H9 (cell line): ENCODE results near the gene ESPL1. TPM values are rescaled to one million over a fixed set of nuclear protein-coding genes. Genes with fewer than 3 reads are reported as not detected.

Experiments
- DNase-seq: peaks from one replicate; pipeline ENCODE4 v3.0.0-alpha.2; 2017
- H2AFZ ChIP-seq: one replicate; pipeline ENCODE4 v1.6.1; 2013; ENCODE audit warnings: mild to moderate bottlenecking, low read length, control low read depth, moderate library complexity
- H2AK5ac ChIP-seq: 2 replicates; pipeline ENCODE4 v1.6.1; 2013; ENCODE audit warnings: low read length, control low read depth, mixed read lengths; ENCODE audit not compliant: insufficient read length
- H2BK120ac ChIP-seq: one replicate; pipeline ENCODE4 v1.6.1; 2013; ENCODE audit warnings: low read depth, mild to moderate bottlenecking, low read length, control low read depth, inconsistent platforms; ENCODE audit not compliant: poor library complexity, severe bottlenecking
- H2BK12ac ChIP-seq: 2 replicates; pipeline ENCODE4 v1.6.1; 2013; ENCODE audit warnings: low read length, control low read depth, mixed read lengths, low read depth; ENCODE audit not compliant: insufficient read length
- H2BK15ac ChIP-seq: 2 replicates; pipeline ENCODE4 v1.6.1; 2013; ENCODE audit warnings: low read depth, low read length, control low read depth
- H2BK20ac ChIP-seq: one replicate; pipeline ENCODE4 v1.6.1; 2013; ENCODE audit warnings: low read depth, mild to moderate bottlenecking, low read length, control low read depth, inconsistent platforms; ENCODE audit not compliant: poor library complexity, severe bottlenecking
- H2BK5ac ChIP-seq: 2 replicates; pipeline ENCODE4 v1.6.1; 2013; ENCODE audit warnings: low read length, control low read depth, mixed read lengths; ENCODE audit not compliant: insufficient read length
- H3K14ac ChIP-seq: 2 replicates; pipeline ENCODE4 v1.6.1; 2013; ENCODE audit warnings: low read length, control low read depth; ENCODE audit not compliant: insufficient read depth
- H3K18ac ChIP-seq: 2 replicates; pipeline ENCODE4 v1.6.1; 2013; ENCODE audit warnings: low read depth, mild to moderate bottlenecking, mixed read lengths, low read length, control low read depth; ENCODE audit not compliant: insufficient read length
- H3K23ac ChIP-seq: 2 replicates; pipeline ENCODE4 v1.6.1; 2013; ENCODE audit warnings: low read length, control low read depth, mixed read lengths, low read depth; ENCODE audit not compliant: insufficient read length
- H3K23me2 ChIP-seq: 2 replicates; pipeline ENCODE4 v1.6.1; 2013; ENCODE audit warnings: low read depth, mild to moderate bottlenecking, mixed read lengths, low read length, control low read depth; ENCODE audit not compliant: insufficient read length, poor library complexity, severe bottlenecking
- H3K27ac ChIP-seq: 2 replicates; pipeline ENCODE4 v1.5.1; 2013; ENCODE audit warnings: low read length, control low read depth, mixed read lengths, low read depth; ENCODE audit not compliant: insufficient read length
- H3K27me3 ChIP-seq: 2 replicates; pipeline ENCODE4 v1.6.1; 2013; ENCODE audit warnings: low read length, control low read depth, inconsistent platforms; ENCODE audit not compliant: insufficient read depth
- H3K4ac ChIP-seq: 2 replicates; pipeline ENCODE4 v1.6.1; 2013; ENCODE audit warnings: low read depth, mild to moderate bottlenecking, control low read depth, inconsistent platforms, low read length, moderate library complexity
- H3K4me1 ChIP-seq: 2 replicates; pipeline ENCODE4 v1.6.1; 2013; ENCODE audit warnings: low read length, control low read depth, inconsistent platforms; ENCODE audit not compliant: insufficient read depth
- H3K4me2 ChIP-seq: 2 replicates; pipeline ENCODE4 v1.6.1; 2013; ENCODE audit warnings: low read length, control low read depth, mixed read lengths; ENCODE audit not compliant: insufficient read length, insufficient read depth
- H3K56ac ChIP-seq: 2 replicates; pipeline ENCODE4 v1.6.1; 2013; ENCODE audit warnings: low read depth, mild to moderate bottlenecking, mixed read lengths, low read length, control low read depth; ENCODE audit not compliant: insufficient read length
- H3K79me1 ChIP-seq: 2 replicates; pipeline ENCODE4 v1.6.1; 2013; ENCODE audit warnings: low read depth, mild to moderate bottlenecking, moderate library complexity, low read length, control low read depth, inconsistent platforms; ENCODE audit not compliant: insufficient read depth, poor library complexity, severe bottlenecking
- H3K79me2 ChIP-seq: 2 replicates; pipeline ENCODE4 v1.6.1; 2013; ENCODE audit warnings: low read length, control low read depth, inconsistent platforms; ENCODE audit not compliant: insufficient read depth
- H3K9ac ChIP-seq: 2 replicates; pipeline ENCODE4 v1.6.1; 2013; ENCODE audit warnings: low read length, control low read depth, mixed read lengths; ENCODE audit not compliant: insufficient read length; ENCODE audit errors: extremely low read depth
- H3K9me3 ChIP-seq: one replicate; pipeline ENCODE4 v1.6.1; 2013; ENCODE audit warnings: low read depth, low read length, inconsistent platforms; ENCODE audit not compliant: control insufficient read depth
- H3T11ph ChIP-seq: one replicate; pipeline ENCODE4 v1.6.1; 2013; ENCODE audit warnings: mild to moderate bottlenecking, low read length, control low read depth, inconsistent platforms
- H4K20me1 ChIP-seq: one replicate; pipeline ENCODE4 v1.6.1; 2013; ENCODE audit not compliant: control insufficient read depth, insufficient read length, insufficient read depth
- H4K5ac ChIP-seq: 2 replicates; pipeline ENCODE4 v1.6.1; 2013; ENCODE audit warnings: low read depth, mild to moderate bottlenecking, mixed read lengths, low read length, control low read depth; ENCODE audit not compliant: insufficient read length
- H4K8ac ChIP-seq: replicated peaks from 2 replicates; pipeline ENCODE4 v1.6.1; 2013; ENCODE audit warnings: low read length, control low read depth, mixed read lengths, low read depth; ENCODE audit not compliant: insufficient read length
- H4K91ac ChIP-seq: 2 replicates; pipeline ENCODE4 v1.6.1; 2013; ENCODE audit warnings: low read depth, mild to moderate bottlenecking, moderate library complexity, mixed read lengths, low read length, control low read depth; ENCODE audit not compliant: insufficient read length
- H3K27ac Mint-ChIP-seq, 3 experiments: 2 replicates in 2 of 3; 3 replicates in 1 of 3; pipeline ENCODE4 v1.8.0; 2020 to 2021; ENCODE audit warnings: mixed read lengths in 3 of 3, mild to moderate bottlenecking in 1 of 3, moderate library complexity in 1 of 3
- H3K27me3 Mint-ChIP-seq: 2 replicates; pipeline ENCODE4 v1.8.0; 2021; ENCODE audit warnings: low read depth, mild to moderate bottlenecking, moderate library complexity, mixed read lengths
- H3K36me3 Mint-ChIP-seq, 3 experiments: 2 replicates in 2 of 3; 3 replicates in 1 of 3; pipeline ENCODE4 v1.8.0; 2020 to 2021; ENCODE audit warnings: low read depth in 3 of 3, mixed read lengths in 3 of 3; ENCODE audit not compliant: insufficient read depth in 1 of 3
- H3K4me1 Mint-ChIP-seq, 2 experiments: 2 replicates each; pipeline ENCODE4 v1.8.0; 2020; ENCODE audit warnings: mixed read lengths in 2 of 2
- H3K4me3 Mint-ChIP-seq, 2 experiments: 2 replicates in 1 of 2; 3 replicates in 1 of 2; pipeline ENCODE4 v1.8.0; 2020 to 2021; ENCODE audit warnings: mild to moderate bottlenecking in 2 of 2, mixed read lengths in 2 of 2, moderate library complexity in 1 of 2
- H3K9me3 Mint-ChIP-seq, 2 experiments: 2 replicates in 1 of 2; 3 replicates in 1 of 2; pipeline ENCODE4 v1.8.0; 2020; ENCODE audit warnings: mild to moderate bottlenecking in 2 of 2, mixed read lengths in 2 of 2, moderate library complexity in 1 of 2
- CTCF ChIP-seq: fragments of 200-600 bp; sonication (generic); conservative IDR thresholded peaks from 3 replicates; pipeline ENCODE4 v1.8.0; 2021; ENCODE audit warnings: antibody characterized with exemption, mild to moderate bottlenecking
- WGBS: extraction: QIAGEN DNeasy Blood & Tissue Kit; methylation state at CpG from one replicate; pipeline ENCODE4 v1.1.7; 2013; ENCODE audit warnings: missing lambda C conversion rate, low lambda C conversion rate, mixed read lengths; ENCODE audit not compliant: insufficient read length; ENCODE audit errors: extremely low coverage; 5-methylcytosine and 5-hydroxymethylcytosine counted together
- total RNA-seq: library from RNA; stranded (reverse); gene quantifications from 2 replicates; pipeline ENCODE4 v1.2.1, GENCODE V29; 2021

Gene ESPL1
- total RNA-seq, 1 experiment from 2014 or later = 43.2 TPM

- Histone ChIP-seq H3K14ac (no peak overlapping the region), H3K4me2 (no peak overlapping the region), H3K27me3 (no peaks in the 10 kb centered on the region; the same call in 1 of the 2 replicates), H4K8ac (no peak overlapping the region), H3K4ac (no peak overlapping the region), H4K91ac (no peak overlapping the region), H3K23ac (no peak overlapping the region), H3K27ac (no peak overlapping the region), H2BK12ac (no peak overlapping the region), H2AK5ac (no peak overlapping the region), H3K56ac (no peak overlapping the region), H2BK20ac (no peak overlapping the region), H3T11ph (no peak overlapping the region), H3K23me2 (no peaks in the 10 kb centered on the region), H2BK5ac (no peak overlapping the region), H3K4me1 (no peaks in the 10 kb centered on the region; the same call in 1 of the 2 replicates), H4K20me1 (no peaks in the 10 kb centered on the region), H2BK15ac (no peak overlapping the region), H4K5ac (no peak overlapping the region), H3K79me2 (no peaks in the 10 kb centered on the region), H2AFZ (no peak overlapping the region), H3K9me3 (no peaks in the 10 kb centered on the region), H3K9ac (no peak overlapping the region), H3K79me1 (no peaks in the 10 kb centered on the region), H2BK120ac (no peak overlapping the region), H3K18ac (no peak overlapping the region)
- no CpG with 5 or more reads among the region's 6 CpGs for WGBS
- Mint-ChIP-seq H3K27me3 (peaks cover 82% of the 10 kb centered on the region), H3K4me1 (peaks cover 18 to 27% of the 10 kb centered on the region in 2 experiments), H3K9me3 (no peaks in the 10 kb centered on the region), H3K36me3 (no peaks in the 10 kb centered on the region), H3K4me3 (no peak overlapping the region), H3K27ac (no peak overlapping the region)
- TF ChIP-seq CTCF = no peak
- DNase-seq = no peak
These were observed 70.8 kb downstream of the ESPL1 start for GRCh38 chr12:53338916-53339315.
